BLaER1 treated with 17β-estradiol and CSF1 and Interleukin-3, amounts not matched to agents 10 nM and 100 nM (cell line): ENCODE data around the gene TUBA8.
"Not testable (repeated sequence)": the region's sequence is repeated elsewhere in the genome, so short reads cannot be mapped to it uniquely, and the experiment has no call there.

Experiments used
- H3K27ac ChIP-seq, 11 experiments: shearing (Covaris generic); formaldehyde crosslinking; 2 replicates each; pipeline ENCODE4 v1.8.1; 2022
- H3K27me3 ChIP-seq, 11 experiments: shearing (Covaris generic); formaldehyde crosslinking; 2 replicates each; pipeline ENCODE4 v1.8.1; 2022
- H3K36me3 ChIP-seq, 11 experiments: shearing (Covaris generic); formaldehyde crosslinking; 2 replicates each; pipeline ENCODE4 v1.8.1; 2022
- H3K4me1 ChIP-seq, 10 experiments: shearing (Covaris generic); formaldehyde crosslinking; 2 replicates each; pipeline ENCODE4 v1.8.1; 2022
- H3K4me2 ChIP-seq, 11 experiments: shearing (Covaris generic); formaldehyde crosslinking; 2 replicates each; pipeline ENCODE4 v1.8.1; 2022
- H3K4me3 ChIP-seq, 10 experiments: shearing (Covaris generic); formaldehyde crosslinking; 2 replicates each; pipeline ENCODE4 v1.8.1; 2022
- H3K9ac ChIP-seq, 11 experiments: shearing (Covaris generic); formaldehyde crosslinking; 2 replicates each; pipeline ENCODE4 v1.8.1; 2022
- H3K9me3 ChIP-seq, 11 experiments: shearing (Covaris generic); formaldehyde crosslinking; replicated peaks in 1 of 11; 2 replicates each; pipeline ENCODE4 v1.8.1; 2022
- H4K20me1 ChIP-seq, 11 experiments: shearing (Covaris generic); formaldehyde crosslinking; 2 replicates each; pipeline ENCODE4 v1.8.1; 2022
- Cebpa-rat ChIP-seq, 11 experiments: shearing (Covaris generic); IDR thresholded peaks; 2 replicates each; pipeline ENCODE4 v1.8.1; 2022

The TUBA8 gene

DNA sequence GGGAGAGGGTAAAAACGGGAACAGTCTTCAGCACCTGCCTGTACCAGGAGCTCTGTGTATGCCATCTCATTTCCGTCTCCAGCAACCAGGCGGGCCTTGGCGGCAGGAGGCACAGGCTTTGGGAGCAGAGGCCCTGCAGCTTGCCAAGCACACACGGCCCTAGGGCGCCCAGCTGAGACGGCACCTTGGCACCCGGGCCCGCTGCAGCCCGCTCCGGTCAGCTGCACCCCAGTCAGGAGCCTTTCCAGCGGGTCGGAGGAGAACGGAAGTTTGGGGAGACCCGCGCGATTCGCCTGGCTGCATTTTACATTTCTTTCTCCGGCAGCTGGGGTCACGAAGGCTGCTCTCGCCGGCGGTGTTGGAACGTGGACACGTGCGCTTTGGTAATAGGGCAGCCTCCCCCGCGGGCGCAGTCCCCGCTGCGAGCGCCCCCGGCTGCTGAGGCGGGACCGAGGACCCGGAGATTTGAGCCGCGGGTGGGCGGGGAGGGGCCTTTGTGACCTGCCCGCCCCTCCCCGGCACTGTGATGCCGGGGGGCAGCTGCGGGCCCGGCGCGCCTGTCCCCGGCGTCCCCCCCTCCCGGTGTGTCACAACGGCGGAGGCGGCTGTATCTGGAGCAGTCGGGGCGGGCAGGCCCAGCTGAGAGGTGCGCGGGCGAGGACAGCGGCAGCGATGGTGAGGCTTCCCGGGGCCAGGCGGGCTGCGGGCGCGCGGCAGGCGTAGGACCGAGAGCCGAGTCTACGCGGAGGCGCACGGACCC lies at the start of gene TUBA8:
Gene TUBA8 (plus strand): TSS at position 616 of the 760 bp plus-strand sequence. CDS start 57 bp downstream, at position 673.
- Histone ChIP-seq H4K20me1 (peaks cover 30 to 62% (median 52%) of the 10 kb centered on the region in 11 experiments; a peak in 21 of 22 replicates), H3K27ac (peak within 1 kb of the TSS in 8 of 11 experiments; percentile 11 to 71 (median 53); a peak in 14 of 22 replicates), H3K27me3 (peaks cover 23 to 99% (median 49%) of the 10 kb centered on the region in 11 experiments), H3K4me3 (peak within 1 kb of the TSS; percentile 43 to 66 (median 54)), H3K36me3 (peaks cover 0 to 8% (median 6%) of the 10 kb centered on the region in 11 experiments; a peak in 10 of 22 replicates), H3K4me1 (peaks cover 45 to 61% (median 59%) of the 10 kb centered on the region in 10 experiments), H3K9ac (peak within 1 kb of the TSS; percentile 7 to 80 (median 56); a peak in 19 of 22 replicates), H3K9me3 (peaks cover 30 to 40% (median 38%) of the 10 kb centered on the region in 11 experiments), H3K4me2 (peak within 1 kb of the TSS; percentile 85 to 98 (median 96))
- no peak for TF ChIP-seq Cebpa-rat (IDR thresholded peaks at IDR 0.05)

GRCh38 chr22:18062421-18062820 lies 48.2 kb upstream of the TUBA8 start:
- Histone ChIP-seq H3K27ac (no peak overlapping the region), H3K4me1 (peaks cover 17 to 37% (median 32%) of the 10 kb centered on the region in 10 experiments), H4K20me1 (no peaks in the 10 kb centered on the region), H3K36me3 (no peaks in the 10 kb centered on the region), H3K4me3 (no peak overlapping the region), H3K4me2 (no peak overlapping the region), H3K9ac (no peak overlapping the region), H3K9me3 (peaks cover 0 to 4% (median 0%) of the 10 kb centered on the region in 11 experiments; a peak in 1 of 22 replicates), H3K27me3 (peaks cover 0 to 6% (median 0%) of the 10 kb centered on the region in 11 experiments; a peak in 1 of 22 replicates)
- TF ChIP-seq Cebpa-rat (IDR thresholded peaks at IDR 0.05): no peak

- Histone ChIP-seq H3K4me3 (no peak overlapping the region), H3K9me3 (peaks cover 0 to 4% (median 0%) of the 10 kb centered on the region in 11 experiments; a peak in 1 of 22 replicates), H4K20me1 (no peaks in the 10 kb centered on the region), H3K27ac (peak overlapping the region in 4 of 11 experiments; percentile 12 to 31 (median 20); a peak in 3 of 22 replicates), H3K9ac (no peak overlapping the region), H3K27me3 (peaks cover 0 to 6% (median 0%) of the 10 kb centered on the region in 11 experiments; a peak in 1 of 22 replicates), H3K4me2 (peak overlapping the region in 6 of 11 experiments; percentile 12 to 31 (median 22); a peak in 7 of 22 replicates), H3K36me3 (no peaks in the 10 kb centered on the region), H3K4me1 (peaks cover 15 to 38% (median 30%) of the 10 kb centered on the region in 10 experiments)
- no peak for TF ChIP-seq Cebpa-rat (IDR thresholded peaks at IDR 0.05)
These were observed 47.3 kb upstream of the TUBA8 start for GRCh38 chr22:18063306-18063705.

- H3K9me3 ChIP-seq, H3K27me3 ChIP-seq, H3K36me3 ChIP-seq, H3K4me3 ChIP-seq, H3K9ac ChIP-seq, H4K20me1 ChIP-seq: not testable (repeated sequence)
- peak overlapping the region in 4 of 11 experiments; percentile 12 to 31 (median 20); a peak in 3 of 22 replicates for H3K27ac ChIP-seq
- H3K4me1 ChIP-seq: peaks cover 15 to 38% (median 30%) of the 10 kb centered on the region in 10 experiments
- peak overlapping the region in 6 of 11 experiments; percentile 12 to 31 (median 22); a peak in 7 of 22 replicates for H3K4me2 ChIP-seq
These were observed 46.9 kb upstream of the TUBA8 start for GRCh38 chr22:18063715-18064114.

DNA sequence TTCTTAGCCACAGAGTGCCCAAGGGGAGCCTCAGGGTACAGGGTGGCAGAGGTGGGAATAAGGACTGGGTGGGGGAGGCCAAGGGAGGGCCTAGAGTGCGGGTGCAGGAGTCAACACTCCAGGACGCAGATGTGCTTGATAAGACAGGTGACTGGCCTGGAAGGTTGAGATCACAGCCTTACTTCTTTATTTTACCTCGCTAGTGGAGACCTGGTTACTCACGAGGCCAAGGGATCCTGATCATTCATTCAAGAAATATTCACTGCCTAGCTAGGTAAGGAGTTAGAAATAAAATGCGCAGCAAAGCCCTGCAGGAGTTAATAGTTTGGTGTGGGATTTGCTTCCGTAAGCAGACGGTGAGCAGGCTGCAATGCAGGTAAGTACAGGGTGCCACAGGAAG lies 46.0 kb upstream of the TUBA8 start:
- H3K4me2 ChIP-seq: peak overlapping the region in 9 of 11 experiments; percentile 55 to 84 (median 75); a peak in 17 of 22 replicates
- H3K27ac ChIP-seq: peak overlapping the region in 4 of 11 experiments; percentile 29 to 67 (median 59); a peak in 5 of 22 replicates
- TF ChIP-seq Cebpa-rat (IDR thresholded peaks at IDR 0.05): no peak
- peaks cover 0 to 4% (median 0%) of the 10 kb centered on the region in 11 experiments; a peak in 1 of 22 replicates for H3K9me3 ChIP-seq
- no peaks in the 10 kb centered on the region for H3K36me3 ChIP-seq
- peaks cover 15 to 38% (median 32%) of the 10 kb centered on the region in 10 experiments for H3K4me1 ChIP-seq
- H3K27me3 ChIP-seq: peaks cover 0 to 6% (median 0%) of the 10 kb centered on the region in 11 experiments; a peak in 1 of 22 replicates
- no peak overlapping the region for H3K4me3 ChIP-seq
- H4K20me1 ChIP-seq: no peaks in the 10 kb centered on the region
- H3K9ac ChIP-seq: peak overlapping the region in 2 of 11 experiments; percentile 1 to 40; a peak in 1 of 22 replicates

DNA sequence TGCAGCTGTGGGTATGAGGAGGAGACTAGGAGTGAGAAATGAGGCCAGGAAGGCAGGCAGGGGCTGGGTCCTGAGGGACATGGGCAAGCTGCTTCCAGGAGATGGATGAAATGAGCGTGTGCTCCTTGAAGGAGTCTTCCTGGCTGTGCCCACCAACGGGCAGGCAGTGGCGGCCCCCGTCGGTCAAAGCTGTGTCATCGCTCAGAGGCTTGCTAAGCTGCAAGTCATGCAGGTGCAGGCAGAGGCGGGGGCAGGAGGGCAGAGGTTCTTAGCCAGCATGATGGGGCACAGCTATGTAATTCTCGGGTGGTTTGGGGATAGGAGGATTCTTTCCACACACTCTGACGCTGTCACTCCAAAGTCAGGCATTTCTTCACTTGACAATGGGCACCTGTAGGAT lies 45.4 kb upstream of the TUBA8 start:
- H3K9ac ChIP-seq: peak overlapping the region in 2 of 11 experiments; percentile 1 to 40; a peak in 2 of 22 replicates
- H3K4me1 ChIP-seq: peaks cover 15 to 38% (median 32%) of the 10 kb centered on the region in 10 experiments
- peaks cover 0 to 4% (median 0%) of the 10 kb centered on the region in 11 experiments; a peak in 1 of 22 replicates for H3K9me3 ChIP-seq
- H3K36me3 ChIP-seq: no peaks in the 10 kb centered on the region
- peaks cover 0 to 6% (median 0%) of the 10 kb centered on the region in 11 experiments; a peak in 1 of 22 replicates for H3K27me3 ChIP-seq
- no peaks in the 10 kb centered on the region for H4K20me1 ChIP-seq
- H3K4me3 ChIP-seq: no peak overlapping the region
- no peak for TF ChIP-seq Cebpa-rat (IDR thresholded peaks at IDR 0.05)
- H3K4me2 ChIP-seq: peak overlapping the region; percentile 49 to 84 (median 66)
- peak overlapping the region in 4 of 11 experiments; percentile 29 to 67 (median 59); a peak in 7 of 22 replicates for H3K27ac ChIP-seq

DNA sequence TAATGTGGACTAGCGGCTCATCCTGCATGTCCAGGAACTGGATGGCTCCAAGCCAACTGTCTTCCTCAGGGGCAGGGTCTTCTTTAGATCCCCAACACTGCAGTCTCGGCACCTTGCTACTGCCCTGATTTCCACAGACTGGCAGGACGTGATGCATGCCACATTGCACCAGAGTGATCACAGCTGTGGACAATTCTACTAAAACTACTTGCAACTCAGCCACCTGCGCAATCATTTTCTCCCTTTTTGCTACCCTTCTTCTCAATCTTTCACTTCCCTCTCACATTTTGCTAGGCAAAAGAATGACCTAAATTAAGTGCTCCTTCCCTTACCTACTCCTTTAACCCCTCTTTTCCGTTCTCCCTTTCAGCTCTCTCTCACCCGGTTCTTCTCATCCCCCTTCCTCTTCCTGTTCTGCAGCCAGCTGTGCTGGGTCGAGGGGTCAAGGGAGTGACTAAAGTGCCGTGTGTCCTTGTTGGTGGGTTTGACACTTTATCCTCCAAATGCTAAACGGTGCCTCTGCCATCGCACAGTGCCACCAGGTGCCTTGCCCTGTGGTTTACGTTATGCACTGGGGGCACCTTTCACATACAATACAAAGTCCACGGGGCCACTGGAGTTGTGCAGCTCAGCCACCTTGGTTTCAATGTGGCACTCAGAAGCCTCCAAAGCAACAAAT lies 44.3 kb upstream of the TUBA8 start:
- Histone ChIP-seq H3K4me2 (peak overlapping the region; percentile 49 to 84 (median 66)), H3K9me3 (peaks cover 0 to 4% (median 0%) of the 10 kb centered on the region in 11 experiments; a peak in 1 of 22 replicates), H3K9ac (peak overlapping the region in 1 of 11 experiments; percentile 2; a peak in 3 of 22 replicates), H3K4me3 (no peak overlapping the region), H3K27ac (peak overlapping the region in 5 of 11 experiments; percentile 16 to 67 (median 59); a peak in 9 of 22 replicates), H3K4me1 (peaks cover 15 to 45% (median 36%) of the 10 kb centered on the region in 10 experiments), H4K20me1 (no peaks in the 10 kb centered on the region), H3K36me3 (no peaks in the 10 kb centered on the region), H3K27me3 (peaks cover 0 to 6% (median 0%) of the 10 kb centered on the region in 11 experiments; a peak in 1 of 22 replicates)
- TF ChIP-seq Cebpa-rat (IDR thresholded peaks at IDR 0.05): no peak; a peak in 1 of 22 replicates

GRCh38 chr22:18067121-18067520 lies 43.5 kb upstream of the TUBA8 start:
- peak overlapping the region in 7 of 11 experiments; percentile 55 to 84 (median 75); a peak in 6 of 22 replicates for H3K4me2 ChIP-seq
- no peaks in the 10 kb centered on the region for H4K20me1 ChIP-seq
- peak overlapping the region in 3 of 11 experiments; percentile 12 to 67 (median 59); a peak in 5 of 22 replicates for H3K27ac ChIP-seq

More at GRCh38 chr22:18067121-18067520, 43.5 kb upstream of the TUBA8 start:
- Histone ChIP-seq H3K4me3 (no peak overlapping the region), H3K9me3 (peaks cover 0 to 4% (median 0%) of the 10 kb centered on the region in 11 experiments; a peak in 1 of 22 replicates), H3K27me3 (peaks cover 0 to 6% (median 0%) of the 10 kb centered on the region in 11 experiments; a peak in 1 of 22 replicates), H3K36me3 (no peaks in the 10 kb centered on the region), H3K4me1 (peaks cover 15 to 53% (median 43%) of the 10 kb centered on the region in 10 experiments), H3K9ac (no peak overlapping the region)
- no peak for TF ChIP-seq Cebpa-rat (IDR thresholded peaks at IDR 0.05)
